Measurements from ENCODE around the gene TMEM138.

DNA sequence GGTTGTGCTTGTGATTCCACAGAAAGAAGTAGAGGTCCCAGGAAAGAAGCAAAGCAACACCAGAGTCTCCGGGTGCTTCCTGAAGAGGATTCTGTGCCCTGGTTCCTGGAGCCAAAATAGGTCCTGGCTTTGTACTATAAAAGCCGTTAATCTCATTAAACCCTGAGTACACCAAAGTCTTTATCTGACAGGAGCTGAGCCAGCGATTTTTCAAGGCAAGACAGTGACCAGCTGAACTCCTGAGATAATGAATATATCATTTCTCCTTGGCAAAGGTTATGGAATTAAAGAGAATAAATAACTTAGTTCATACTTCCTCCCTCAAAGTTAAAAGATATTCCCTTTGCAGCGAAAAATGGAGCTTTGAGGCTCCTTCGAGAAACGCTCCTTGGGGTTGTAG, 5.2 kb downstream of the TMEM138 start:
- no peak for TF ChIP-seq POLR2AphosphoS5 (IDR thresholded peaks at IDR 0.05; ENCODE audit: low read depth, low read length)
- TF ChIP-seq TAF1 (IDR thresholded peaks at IDR 0.05; ENCODE audit: low read depth, low read length), result no peak
